H9 (cell line): ENCODE results near the gene CROCC. TPM values are rescaled to one million over a fixed set of nuclear protein-coding genes. Genes with fewer than 3 reads are reported as not detected.

Experiments
- DNase-seq: peaks from one replicate; pipeline ENCODE4 v3.0.0-alpha.2; 2017
- H2AFZ ChIP-seq: one replicate; pipeline ENCODE4 v1.6.1; 2013; ENCODE audit warnings: mild to moderate bottlenecking, low read length, control low read depth, moderate library complexity
- H2AK5ac ChIP-seq: 2 replicates; pipeline ENCODE4 v1.6.1; 2013; ENCODE audit warnings: low read length, control low read depth, mixed read lengths; ENCODE audit not compliant: insufficient read length
- H2BK120ac ChIP-seq: one replicate; pipeline ENCODE4 v1.6.1; 2013; ENCODE audit warnings: low read depth, mild to moderate bottlenecking, low read length, control low read depth, inconsistent platforms; ENCODE audit not compliant: poor library complexity, severe bottlenecking
- H2BK12ac ChIP-seq: 2 replicates; pipeline ENCODE4 v1.6.1; 2013; ENCODE audit warnings: low read length, control low read depth, mixed read lengths, low read depth; ENCODE audit not compliant: insufficient read length
- H2BK15ac ChIP-seq: 2 replicates; pipeline ENCODE4 v1.6.1; 2013; ENCODE audit warnings: low read depth, low read length, control low read depth
- H2BK20ac ChIP-seq: one replicate; pipeline ENCODE4 v1.6.1; 2013; ENCODE audit warnings: low read depth, mild to moderate bottlenecking, low read length, control low read depth, inconsistent platforms; ENCODE audit not compliant: poor library complexity, severe bottlenecking
- H2BK5ac ChIP-seq: 2 replicates; pipeline ENCODE4 v1.6.1; 2013; ENCODE audit warnings: low read length, control low read depth, mixed read lengths; ENCODE audit not compliant: insufficient read length
- H3K14ac ChIP-seq: 2 replicates; pipeline ENCODE4 v1.6.1; 2013; ENCODE audit warnings: low read length, control low read depth; ENCODE audit not compliant: insufficient read depth
- H3K18ac ChIP-seq: 2 replicates; pipeline ENCODE4 v1.6.1; 2013; ENCODE audit warnings: low read depth, mild to moderate bottlenecking, mixed read lengths, low read length, control low read depth; ENCODE audit not compliant: insufficient read length
- H3K23ac ChIP-seq: 2 replicates; pipeline ENCODE4 v1.6.1; 2013; ENCODE audit warnings: low read length, control low read depth, mixed read lengths, low read depth; ENCODE audit not compliant: insufficient read length
- H3K23me2 ChIP-seq: 2 replicates; pipeline ENCODE4 v1.6.1; 2013; ENCODE audit warnings: low read depth, mild to moderate bottlenecking, mixed read lengths, low read length, control low read depth; ENCODE audit not compliant: insufficient read length, poor library complexity, severe bottlenecking
- H3K27ac ChIP-seq: 2 replicates; pipeline ENCODE4 v1.5.1; 2013; ENCODE audit warnings: low read length, control low read depth, mixed read lengths, low read depth; ENCODE audit not compliant: insufficient read length
- H3K27me3 ChIP-seq: 2 replicates; pipeline ENCODE4 v1.6.1; 2013; ENCODE audit warnings: low read length, control low read depth, inconsistent platforms; ENCODE audit not compliant: insufficient read depth
- H3K4ac ChIP-seq: 2 replicates; pipeline ENCODE4 v1.6.1; 2013; ENCODE audit warnings: low read depth, mild to moderate bottlenecking, control low read depth, inconsistent platforms, low read length, moderate library complexity
- H3K4me1 ChIP-seq: 2 replicates; pipeline ENCODE4 v1.6.1; 2013; ENCODE audit warnings: low read length, control low read depth, inconsistent platforms; ENCODE audit not compliant: insufficient read depth
- H3K4me2 ChIP-seq: 2 replicates; pipeline ENCODE4 v1.6.1; 2013; ENCODE audit warnings: low read length, control low read depth, mixed read lengths; ENCODE audit not compliant: insufficient read length, insufficient read depth
- H3K56ac ChIP-seq: 2 replicates; pipeline ENCODE4 v1.6.1; 2013; ENCODE audit warnings: low read depth, mild to moderate bottlenecking, mixed read lengths, low read length, control low read depth; ENCODE audit not compliant: insufficient read length
- H3K79me1 ChIP-seq: 2 replicates; pipeline ENCODE4 v1.6.1; 2013; ENCODE audit warnings: low read depth, mild to moderate bottlenecking, moderate library complexity, low read length, control low read depth, inconsistent platforms; ENCODE audit not compliant: insufficient read depth, poor library complexity, severe bottlenecking
- H3K79me2 ChIP-seq: 2 replicates; pipeline ENCODE4 v1.6.1; 2013; ENCODE audit warnings: low read length, control low read depth, inconsistent platforms; ENCODE audit not compliant: insufficient read depth
- H3K9ac ChIP-seq: 2 replicates; pipeline ENCODE4 v1.6.1; 2013; ENCODE audit warnings: low read length, control low read depth, mixed read lengths; ENCODE audit not compliant: insufficient read length; ENCODE audit errors: extremely low read depth
- H3K9me3 ChIP-seq: one replicate; pipeline ENCODE4 v1.6.1; 2013; ENCODE audit warnings: low read depth, low read length, inconsistent platforms; ENCODE audit not compliant: control insufficient read depth
- H3T11ph ChIP-seq: one replicate; pipeline ENCODE4 v1.6.1; 2013; ENCODE audit warnings: mild to moderate bottlenecking, low read length, control low read depth, inconsistent platforms
- H4K20me1 ChIP-seq: one replicate; pipeline ENCODE4 v1.6.1; 2013; ENCODE audit not compliant: control insufficient read depth, insufficient read length, insufficient read depth
- H4K5ac ChIP-seq: 2 replicates; pipeline ENCODE4 v1.6.1; 2013; ENCODE audit warnings: low read depth, mild to moderate bottlenecking, mixed read lengths, low read length, control low read depth; ENCODE audit not compliant: insufficient read length
- H4K8ac ChIP-seq: replicated peaks from 2 replicates; pipeline ENCODE4 v1.6.1; 2013; ENCODE audit warnings: low read length, control low read depth, mixed read lengths, low read depth; ENCODE audit not compliant: insufficient read length
- H4K91ac ChIP-seq: 2 replicates; pipeline ENCODE4 v1.6.1; 2013; ENCODE audit warnings: low read depth, mild to moderate bottlenecking, moderate library complexity, mixed read lengths, low read length, control low read depth; ENCODE audit not compliant: insufficient read length
- H3K27ac Mint-ChIP-seq, 3 experiments: 2 replicates in 2 of 3; 3 replicates in 1 of 3; pipeline ENCODE4 v1.8.0; 2020 to 2021; ENCODE audit warnings: mixed read lengths in 3 of 3, mild to moderate bottlenecking in 1 of 3, moderate library complexity in 1 of 3
- H3K27me3 Mint-ChIP-seq: 2 replicates; pipeline ENCODE4 v1.8.0; 2021; ENCODE audit warnings: low read depth, mild to moderate bottlenecking, moderate library complexity, mixed read lengths
- H3K36me3 Mint-ChIP-seq, 3 experiments: 2 replicates in 2 of 3; 3 replicates in 1 of 3; pipeline ENCODE4 v1.8.0; 2020 to 2021; ENCODE audit warnings: low read depth in 3 of 3, mixed read lengths in 3 of 3; ENCODE audit not compliant: insufficient read depth in 1 of 3
- H3K4me1 Mint-ChIP-seq, 2 experiments: 2 replicates each; pipeline ENCODE4 v1.8.0; 2020; ENCODE audit warnings: mixed read lengths in 2 of 2
- H3K4me3 Mint-ChIP-seq, 2 experiments: 2 replicates in 1 of 2; 3 replicates in 1 of 2; pipeline ENCODE4 v1.8.0; 2020 to 2021; ENCODE audit warnings: mild to moderate bottlenecking in 2 of 2, mixed read lengths in 2 of 2, moderate library complexity in 1 of 2
- H3K9me3 Mint-ChIP-seq, 2 experiments: 2 replicates in 1 of 2; 3 replicates in 1 of 2; pipeline ENCODE4 v1.8.0; 2020; ENCODE audit warnings: mild to moderate bottlenecking in 2 of 2, mixed read lengths in 2 of 2, moderate library complexity in 1 of 2
- WGBS: extraction: QIAGEN DNeasy Blood & Tissue Kit; methylation state at CpG from one replicate; pipeline ENCODE4 v1.1.7; 2013; ENCODE audit warnings: missing lambda C conversion rate, low lambda C conversion rate, mixed read lengths; ENCODE audit not compliant: insufficient read length; ENCODE audit errors: extremely low coverage; 5-methylcytosine and 5-hydroxymethylcytosine counted together
- total RNA-seq: library from RNA; stranded (reverse); gene quantifications from 2 replicates; pipeline ENCODE4 v1.2.1, GENCODE V29; 2021
- TF ChIP-seq, protein P1 (sequence below): fragments of 200-600 bp; sonication (generic); conservative IDR thresholded peaks from 3 replicates; pipeline ENCODE4 v1.8.0; 2021; ENCODE audit warnings: antibody characterized with exemption, mild to moderate bottlenecking

The CROCC gene
- total RNA-seq, 1 experiment from 2014 or later, result 40.7 TPM

DNA sequence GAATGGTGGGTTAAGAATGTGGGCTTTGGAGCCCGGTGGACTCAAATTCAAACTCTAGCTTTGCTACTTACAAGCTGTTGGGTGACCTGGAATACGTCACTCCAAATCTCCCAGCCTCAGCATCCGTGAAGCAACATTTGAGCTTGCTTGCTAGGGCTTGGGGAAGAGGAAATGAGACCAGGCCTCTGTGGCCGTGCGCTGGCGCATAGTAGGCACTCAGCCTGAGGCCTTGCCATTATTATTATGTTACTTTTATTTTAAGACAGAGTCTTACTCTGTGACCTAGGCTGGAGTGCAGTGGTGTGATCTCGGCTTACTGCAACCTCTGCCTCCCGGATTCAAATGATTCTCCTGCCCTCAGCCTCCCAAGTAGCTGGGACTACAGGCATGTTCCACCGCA is 70.9 kb downstream of the CROCC start:
- H3K14ac ChIP-seq, result no peak overlapping the region
- Mint-ChIP-seq H3K27ac (no peak overlapping the region), H3K4me3 (no peak overlapping the region), H3K27me3 (no peaks in the 10 kb centered on the region), H3K9me3 (no peaks in the 10 kb centered on the region), H3K4me1 (no peaks in the 10 kb centered on the region), H3K36me3 (peaks cover 9 to 30% (median 15%) of the 10 kb centered on the region in 3 experiments)
- H3K18ac ChIP-seq, result no peak overlapping the region
- H2BK5ac ChIP-seq, result no peak overlapping the region
- H3K79me2 ChIP-seq, result no peaks in the 10 kb centered on the region
- no peak overlapping the region for H3K4ac ChIP-seq
- H4K91ac ChIP-seq, result no peak overlapping the region
- H2AFZ ChIP-seq, result no peak overlapping the region
- no peak overlapping the region for H3K9ac ChIP-seq
- H3K23ac ChIP-seq, result no peak overlapping the region
- no peak for DNase-seq
- TF ChIP-seq, protein P1, sequence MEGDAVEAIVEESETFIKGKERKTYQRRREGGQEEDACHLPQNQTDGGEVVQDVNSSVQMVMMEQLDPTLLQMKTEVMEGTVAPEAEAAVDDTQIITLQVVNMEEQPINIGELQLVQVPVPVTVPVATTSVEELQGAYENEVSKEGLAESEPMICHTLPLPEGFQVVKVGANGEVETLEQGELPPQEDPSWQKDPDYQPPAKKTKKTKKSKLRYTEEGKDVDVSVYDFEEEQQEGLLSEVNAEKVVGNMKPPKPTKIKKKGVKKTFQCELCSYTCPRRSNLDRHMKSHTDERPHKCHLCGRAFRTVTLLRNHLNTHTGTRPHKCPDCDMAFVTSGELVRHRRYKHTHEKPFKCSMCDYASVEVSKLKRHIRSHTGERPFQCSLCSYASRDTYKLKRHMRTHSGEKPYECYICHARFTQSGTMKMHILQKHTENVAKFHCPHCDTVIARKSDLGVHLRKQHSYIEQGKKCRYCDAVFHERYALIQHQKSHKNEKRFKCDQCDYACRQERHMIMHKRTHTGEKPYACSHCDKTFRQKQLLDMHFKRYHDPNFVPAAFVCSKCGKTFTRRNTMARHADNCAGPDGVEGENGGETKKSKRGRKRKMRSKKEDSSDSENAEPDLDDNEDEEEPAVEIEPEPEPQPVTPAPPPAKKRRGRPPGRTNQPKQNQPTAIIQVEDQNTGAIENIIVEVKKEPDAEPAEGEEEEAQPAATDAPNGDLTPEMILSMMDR, result no peak
- WGBS, result no CpG with 5 or more reads among the region's 9 CpGs
- H2BK20ac ChIP-seq, result no peak overlapping the region
- H2BK12ac ChIP-seq, result no peak overlapping the region
- H4K5ac ChIP-seq, result no peak overlapping the region
- H3K4me2 ChIP-seq, result no peak overlapping the region
- H3K4me1 ChIP-seq, result no peaks in the 10 kb centered on the region
- H3K27ac ChIP-seq, result no peak overlapping the region
- H4K8ac ChIP-seq, result no peak overlapping the region
- no peak overlapping the region for H2AK5ac ChIP-seq
- no peaks in the 10 kb centered on the region for H3K27me3 ChIP-seq
- no peak overlapping the region for H3K56ac ChIP-seq
- no peak overlapping the region for H2BK120ac ChIP-seq
- H3K79me1 ChIP-seq, result no peaks in the 10 kb centered on the region
- no peaks in the 10 kb centered on the region for H3K9me3 ChIP-seq
- no peaks in the 10 kb centered on the region for H3K23me2 ChIP-seq
- H3T11ph ChIP-seq, result no peak overlapping the region
- no peaks in the 10 kb centered on the region for H4K20me1 ChIP-seq
- H2BK15ac ChIP-seq, result no peak overlapping the region
